Activated T-cell treated with anti-CD3 and anti-CD28 coated beads, Interleukin-2, amount 50 U/mL, for 4 hours (primary cell): ENCODE results near the gene SEC16A. TPM values are rescaled to one million over a fixed set of nuclear protein-coding genes. Genes with fewer than 3 reads are reported as not detected.
"Not testable (repeated sequence)": the region's sequence is repeated elsewhere in the genome, so short reads cannot be mapped to it uniquely, and the experiment has no call there.

Experiments used
- ATAC-seq, 2 donors: fragments of 200-7000 bp; cut with Tn5 transposase; one replicate each; pipeline ENCODE4 v1.10.0; 2021
- DNase-seq: peaks from one replicate; pipeline ENCODE4 v3.0.0-alpha.2; 2020
- H3K27me3 Mint-ChIP-seq: one replicate; pipeline ENCODE4 v1.8.0; 2021; ENCODE audit warnings: low read depth, mixed read lengths
- H3K36me3 Mint-ChIP-seq: one replicate; pipeline ENCODE4 v1.8.0; 2022; ENCODE audit warnings: mixed read lengths; ENCODE audit not compliant: insufficient read depth
- H3K4me1 Mint-ChIP-seq: one replicate; pipeline ENCODE4 v1.8.0; 2021; ENCODE audit warnings: low read depth, mixed read lengths
- H3K4me3 Mint-ChIP-seq: one replicate; pipeline ENCODE4 v1.8.0; 2021; ENCODE audit warnings: mild to moderate bottlenecking, moderate library complexity, mixed read lengths
- H3K9me3 Mint-ChIP-seq: one replicate; pipeline ENCODE4 v1.8.0; 2021; ENCODE audit warnings: mixed read lengths
- total RNA-seq, 3 donors: library from RNA; stranded (reverse); gene quantifications; one replicate each; pipeline ENCODE4 v1.2.1, GENCODE V29; 2021

SEC16A gene
- total RNA-seq, 3 donors from 2014 or later: 76.6 to 84.0 (median 78.9) TPM

- DNase-seq: no peak
- Mint-ChIP-seq H3K9me3 (no peaks in the 10 kb centered on the region), H3K4me3 (no peak overlapping the region), H3K36me3 (peaks cover 41% of the 10 kb centered on the region), H3K27me3 (no peaks in the 10 kb centered on the region), H3K4me1 (peaks cover 15% of the 10 kb centered on the region)
- ATAC-seq: no peak
Measured at GRCh38 chr9:136416427-136416826, 66.4 kb downstream of the SEC16A start.

DNA sequence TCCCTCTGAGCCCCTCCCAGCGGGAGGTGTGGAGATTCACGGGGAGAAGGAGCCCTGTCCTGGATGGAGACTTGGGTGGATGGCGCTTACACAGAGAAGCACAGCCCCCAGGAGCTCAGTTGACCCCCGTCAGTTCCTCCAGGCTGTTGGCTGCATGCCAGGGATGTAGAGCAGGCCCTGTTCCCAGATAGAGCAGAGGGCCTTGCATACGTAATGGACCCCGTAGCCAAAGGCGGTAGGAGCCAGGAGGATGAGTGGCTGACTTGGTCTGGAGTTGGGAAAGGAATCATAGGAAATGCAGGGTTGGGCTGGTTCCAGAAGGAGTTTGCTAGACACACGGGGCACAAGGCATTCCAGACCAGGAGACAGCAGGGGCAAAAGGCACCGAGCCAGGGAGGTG lies 69.9 kb downstream of the SEC16A start:
- DNase-seq (no peak), ATAC-seq (no peak)
- Mint-ChIP-seq H3K4me1 (peaks cover 37% of the 10 kb centered on the region), H3K4me3 (no peak overlapping the region), H3K27me3 (no peaks in the 10 kb centered on the region), H3K36me3 (peaks cover 44% of the 10 kb centered on the region), H3K9me3 (no peaks in the 10 kb centered on the region)

GRCh38 chr9:136411378-136411777 lies 71.5 kb downstream of the SEC16A start:
- no peaks in the 10 kb centered on the region for H3K27me3 Mint-ChIP-seq
- DNase-seq (no peak), ATAC-seq (no peak)
- H3K4me1 Mint-ChIP-seq: peaks cover 45% of the 10 kb centered on the region
- peak overlapping the region; percentile 97 for H3K4me3 Mint-ChIP-seq
- peaks cover 44% of the 10 kb centered on the region for H3K36me3 Mint-ChIP-seq
- H3K9me3 Mint-ChIP-seq: no peaks in the 10 kb centered on the region

- H3K4me3 Mint-ChIP-seq: peak within 1 kb of the TSS; percentile 97
- peaks cover 47% of the 10 kb centered on the region for H3K36me3 Mint-ChIP-seq
- ATAC-seq (peak; percentile 85 to 88), DNase-seq (peak; percentile 99)
- H3K27me3 Mint-ChIP-seq: no peaks in the 10 kb centered on the region
- no peaks in the 10 kb centered on the region for H3K9me3 Mint-ChIP-seq
- H3K4me1 Mint-ChIP-seq: peaks cover 48% of the 10 kb centered on the region
Measured at GRCh38 chr9:136410500-136411287, 72.1 kb downstream of the SEC16A start, which contains the start of the genes ENTR1 and PMPCA. ENTR1 (minus strand) TSS chr9:136410614; CDS start chr9:136410397, 217 bp downstream. PMPCA (plus strand) TSS chr9:136410658; CDS start chr9:136410669, 11 bp downstream.

DNA sequence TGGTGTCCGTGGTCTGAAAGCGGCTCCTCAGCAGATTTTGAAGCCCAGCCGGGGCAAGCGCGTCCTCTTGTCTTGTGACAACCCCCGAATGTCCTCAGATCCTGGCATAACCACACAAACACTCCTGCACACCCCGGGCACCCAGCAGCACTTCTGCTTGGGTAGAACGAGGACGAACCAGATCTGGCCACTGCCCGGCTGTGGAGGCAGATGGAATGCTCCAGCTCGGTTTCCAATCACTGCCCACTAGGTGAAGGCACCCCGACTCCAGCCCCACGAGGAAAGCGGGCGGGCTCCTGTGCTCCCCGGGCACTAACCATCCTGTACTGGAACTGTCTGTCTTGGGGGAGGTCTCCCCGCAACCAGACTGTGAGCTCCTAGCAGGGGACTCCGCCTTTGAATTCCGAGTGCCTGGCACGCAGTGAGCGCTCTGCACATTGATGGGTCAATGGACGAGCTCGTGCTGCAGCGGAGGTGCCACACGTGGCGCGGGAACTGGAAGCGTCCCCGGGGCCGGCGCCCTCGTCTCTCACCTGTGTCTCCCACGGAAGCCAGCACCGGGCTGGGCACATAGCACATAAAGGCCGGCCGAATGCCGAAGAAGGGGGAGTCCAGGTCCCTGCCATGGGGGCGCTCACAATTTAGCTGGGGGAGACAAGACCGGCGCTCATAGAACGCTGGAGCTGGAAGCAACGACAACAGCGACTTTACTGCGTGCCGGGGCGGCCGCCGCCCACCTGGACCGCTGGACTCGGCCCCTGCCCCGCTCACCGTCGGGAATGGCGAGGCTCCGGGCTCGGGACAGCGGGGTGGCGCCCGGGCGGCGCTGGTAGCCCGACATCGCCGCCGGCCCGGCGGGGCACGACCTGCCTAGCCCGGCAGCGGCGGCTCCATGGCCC lies 73.0 kb downstream of the SEC16A start:
- DNase-seq: peak; percentile 33
- Mint-ChIP-seq H3K4me1 (peaks cover 57% of the 10 kb centered on the region), H3K9me3 (no peaks in the 10 kb centered on the region), H3K27me3 (no peaks in the 10 kb centered on the region), H3K4me3 (peak overlapping the region; percentile 90), H3K36me3 (peaks cover 49% of the 10 kb centered on the region)
- ATAC-seq: peak; percentile 53

DNA sequence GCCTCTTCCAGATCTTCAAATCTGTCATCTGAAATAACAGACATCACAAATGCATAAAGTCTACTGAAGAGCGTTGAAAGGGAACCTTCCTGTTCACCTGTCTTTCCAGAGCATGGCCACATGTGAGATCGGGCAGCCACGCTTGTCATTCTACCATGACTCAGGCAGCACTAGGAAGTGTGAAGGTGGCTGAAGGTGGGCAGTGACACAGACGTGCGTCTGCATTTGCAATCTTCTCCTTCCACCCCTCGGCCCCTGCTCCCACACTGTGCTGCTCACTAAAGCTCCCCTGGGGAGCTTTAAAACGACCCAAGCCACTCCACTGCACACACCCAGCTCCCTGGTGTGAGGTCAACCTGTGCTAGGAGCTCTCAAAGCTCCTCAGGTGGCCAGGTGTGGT lies 74.9 kb downstream of the SEC16A start:
- Mint-ChIP-seq H3K36me3 (peaks cover 35% of the 10 kb centered on the region), H3K27me3 (no peaks in the 10 kb centered on the region), H3K4me3 (peak overlapping the region; percentile 35), H3K4me1 (peaks cover 67% of the 10 kb centered on the region), H3K9me3 (no peaks in the 10 kb centered on the region)
- ATAC-seq: no peak
- no peak for DNase-seq

DNA sequence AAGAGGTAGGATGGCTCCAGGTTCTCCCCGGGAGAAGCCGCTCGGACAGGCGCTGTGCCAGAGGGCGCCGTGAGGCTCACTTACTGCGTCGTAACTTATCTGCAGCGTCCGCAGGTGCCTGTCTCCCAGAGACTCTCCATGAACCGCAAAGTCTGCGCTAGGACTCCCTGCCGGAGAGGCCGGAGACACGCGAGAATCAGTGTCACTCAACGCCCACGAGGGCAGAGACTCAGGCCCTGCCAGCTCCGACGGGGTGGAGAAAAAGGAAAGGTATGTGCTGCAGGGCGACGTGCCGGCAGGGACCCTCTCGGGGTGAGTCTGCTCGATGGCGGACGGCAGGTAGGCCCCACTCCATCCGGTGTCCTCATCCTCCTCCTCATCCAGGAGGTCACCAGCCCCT lies 75.8 kb downstream of the SEC16A start:
- not testable (repeated sequence) for H3K4me3 Mint-ChIP-seq, ATAC-seq, H3K27me3 Mint-ChIP-seq, H3K9me3 Mint-ChIP-seq, DNase-seq
- Mint-ChIP-seq H3K36me3 (peaks cover 29% of the 10 kb centered on the region), H3K4me1 (peaks cover 70% of the 10 kb centered on the region)

DNA sequence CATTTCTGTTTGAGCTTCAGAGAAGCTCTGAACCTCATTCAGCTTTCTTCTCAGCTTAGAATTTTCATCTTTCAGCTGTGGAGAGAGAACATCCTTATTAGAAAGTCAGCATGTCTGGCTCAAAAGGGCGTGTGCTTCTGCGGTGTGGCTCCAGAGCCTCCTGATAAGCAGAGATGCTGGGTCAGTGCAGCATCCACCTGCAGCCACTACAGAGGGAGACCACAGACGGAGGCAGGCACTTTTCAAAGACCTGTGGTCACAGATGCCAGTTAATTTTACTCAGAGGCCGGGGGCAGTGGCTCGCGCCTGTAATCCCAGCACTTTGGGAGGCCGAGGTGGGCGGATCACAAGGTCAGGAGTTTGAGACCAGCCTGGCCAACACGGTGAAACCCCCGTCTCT lies 76.9 kb downstream of the SEC16A start:
- not testable (repeated sequence) for H3K4me3 Mint-ChIP-seq, DNase-seq, H3K9me3 Mint-ChIP-seq, ATAC-seq, H3K27me3 Mint-ChIP-seq
- H3K4me1 Mint-ChIP-seq: peaks cover 63% of the 10 kb centered on the region
- H3K36me3 Mint-ChIP-seq: peaks cover 21% of the 10 kb centered on the region

DNA sequence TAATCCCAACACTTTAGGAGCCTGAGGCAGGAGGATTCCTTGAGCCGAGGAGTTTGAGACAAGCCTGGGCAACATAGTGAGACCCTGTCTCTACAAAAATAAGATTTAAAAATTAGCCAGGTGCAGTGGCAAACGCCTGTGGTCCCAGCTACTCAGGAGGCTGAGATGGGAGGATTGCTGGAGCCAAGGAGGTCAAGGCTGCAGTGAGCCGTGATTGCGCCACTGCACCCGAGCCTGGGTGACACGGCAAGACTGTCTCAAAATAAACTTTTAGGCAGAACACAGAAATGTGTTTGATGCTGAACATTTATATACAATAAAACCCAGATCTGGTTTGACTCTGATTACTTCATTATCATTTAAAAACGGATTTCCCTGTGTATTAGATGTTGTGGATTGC lies 77.4 kb downstream of the SEC16A start:
- DNase-seq (no peak), ATAC-seq (no peak)
- Mint-ChIP-seq H3K4me3 (no peak overlapping the region), H3K27me3 (no peaks in the 10 kb centered on the region), H3K4me1 (peaks cover 66% of the 10 kb centered on the region), H3K9me3 (no peaks in the 10 kb centered on the region), H3K36me3 (peaks cover 21% of the 10 kb centered on the region)

- H3K4me3 Mint-ChIP-seq: peak overlapping the region; percentile 68
Measured at GRCh38 chr9:136404801-136405136, 78.1 kb downstream of the SEC16A start.

DNA sequence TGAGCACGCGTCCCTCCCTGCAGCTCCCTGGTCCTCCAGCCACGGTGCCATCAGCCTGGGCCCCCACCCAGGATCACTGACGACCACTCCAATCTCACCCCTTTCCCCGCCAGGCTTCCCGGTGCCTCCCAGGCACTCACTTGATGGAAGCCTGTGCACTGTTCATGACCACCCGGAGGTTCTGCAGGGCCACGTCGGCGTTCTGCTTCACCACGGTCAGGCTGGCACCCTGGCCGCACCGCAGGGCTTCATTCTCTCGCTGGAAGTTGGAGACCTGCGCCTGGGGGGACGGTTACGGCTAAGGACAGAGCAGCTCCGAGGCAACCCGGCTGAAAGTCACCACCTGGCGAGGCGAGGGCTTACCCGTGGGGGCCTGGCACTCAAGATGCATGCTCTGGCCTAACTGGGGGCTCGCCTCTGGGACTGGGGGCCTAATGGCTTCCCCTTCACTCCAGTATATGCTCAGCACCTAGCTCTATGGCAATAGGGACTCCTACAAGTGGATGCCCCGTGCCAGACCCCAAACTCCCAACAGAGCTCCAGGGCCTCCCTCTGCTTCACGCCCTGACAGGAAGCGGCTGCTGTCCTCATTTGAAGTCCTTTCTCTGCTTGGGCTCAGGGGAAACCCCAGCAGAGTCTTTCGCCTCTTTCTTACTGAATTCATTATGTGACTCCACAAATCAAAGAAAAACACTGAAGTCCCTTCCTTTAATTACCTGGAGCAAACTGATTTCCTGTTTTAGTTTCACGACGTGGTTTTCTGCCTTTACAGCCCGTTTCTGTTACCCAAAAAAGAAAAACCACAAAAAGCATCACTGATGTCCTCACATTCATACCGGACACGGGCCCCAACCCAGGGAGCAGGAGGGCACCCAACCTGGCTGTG lies 78.7 kb downstream of the SEC16A start:
- Mint-ChIP-seq H3K36me3 (peaks cover 23% of the 10 kb centered on the region), H3K4me3 (peak overlapping the region; percentile 68), H3K9me3 (no peaks in the 10 kb centered on the region), H3K4me1 (peaks cover 62% of the 10 kb centered on the region), H3K27me3 (no peaks in the 10 kb centered on the region)
- ATAC-seq: peak; percentile 34 to 36
- peak; percentile 19 for DNase-seq

More at GRCh38 chr9:136404801-136405136, 78.1 kb downstream of the SEC16A start:
- Mint-ChIP-seq H3K9me3 (no peaks in the 10 kb centered on the region), H3K4me1 (peaks cover 66% of the 10 kb centered on the region), H3K36me3 (peaks cover 21% of the 10 kb centered on the region), H3K27me3 (no peaks in the 10 kb centered on the region)
- DNase-seq (no peak), ATAC-seq (no peak)

- no peaks in the 10 kb centered on the region for H3K27me3 Mint-ChIP-seq
- H3K4me3 Mint-ChIP-seq: peak overlapping the region; percentile 68
- H3K9me3 Mint-ChIP-seq: no peaks in the 10 kb centered on the region
- H3K36me3 Mint-ChIP-seq: peaks cover 20% of the 10 kb centered on the region
- peaks cover 62% of the 10 kb centered on the region for H3K4me1 Mint-ChIP-seq
- peak; percentile 67 to 69 for ATAC-seq
- peak; percentile 72 for DNase-seq
Measured at GRCh38 chr9:136403538-136403914, 79.3 kb downstream of the SEC16A start.

DNA sequence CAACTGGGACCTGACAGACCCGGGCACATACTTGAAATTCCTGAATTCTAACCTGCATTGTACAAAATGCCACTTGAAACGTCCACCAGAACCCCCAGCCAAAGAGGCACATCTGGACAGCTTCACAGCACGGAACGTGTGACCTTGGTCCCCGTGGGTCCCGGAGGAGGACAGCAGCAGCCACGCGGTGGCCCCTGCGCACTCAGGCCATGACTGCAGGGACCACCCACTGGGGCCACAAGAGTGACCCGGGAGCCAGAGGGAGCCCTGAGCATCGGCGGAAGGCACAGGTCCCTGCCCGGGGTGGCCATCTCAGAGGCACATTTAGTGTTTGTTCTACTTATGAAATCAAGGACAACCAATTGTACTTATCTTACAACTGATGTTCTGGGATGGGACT lies 80.8 kb downstream of the SEC16A start:
- DNase-seq: no peak
- Mint-ChIP-seq H3K27me3 (no peaks in the 10 kb centered on the region), H3K9me3 (no peaks in the 10 kb centered on the region), H3K4me1 (peaks cover 60% of the 10 kb centered on the region), H3K36me3 (peaks cover 19% of the 10 kb centered on the region), H3K4me3 (no peak overlapping the region)
- ATAC-seq: no peak
